Measurements from ENCODE around the gene MRPS10.
"Not testable (repeated sequence)": the region's sequence is repeated elsewhere in the genome, so short reads cannot be mapped to it uniquely, and the experiment has no call there.

Gene MRPS10

DNA sequence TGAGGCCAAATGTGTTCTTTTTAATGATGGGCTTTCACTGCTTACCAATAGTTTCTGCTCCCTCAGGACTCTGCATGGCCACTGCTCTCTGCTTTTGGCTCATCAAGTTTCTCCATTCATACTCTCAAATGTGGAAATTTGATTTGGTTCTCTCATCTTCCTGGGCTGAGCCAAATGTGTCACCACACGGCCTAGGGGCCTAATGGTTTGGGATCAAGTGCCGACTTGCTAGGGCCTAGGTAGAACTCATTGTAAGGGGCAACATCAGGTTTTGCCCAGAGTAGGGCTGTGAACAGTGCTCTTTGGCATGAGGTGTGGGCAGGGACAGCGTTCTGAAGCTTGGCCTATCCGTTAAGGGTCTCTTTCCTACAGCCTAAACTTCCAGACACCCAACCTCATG lies 3.9 kb upstream of the MRPS10 start:
- H3F3A ChIP-seq (ENCODE audit: control insufficient read depth, insufficient read depth), result peaks cover under 1% of the 10 kb centered on the region; the same call in 1 of the 2 replicates
- H3K9me3 ChIP-seq (ENCODE audit: control insufficient read depth, insufficient read depth, low read length), result no peaks in the 10 kb centered on the region
- no peak overlapping the region for H3K27ac ChIP-seq (ENCODE audit: low read depth, low read length)
- H3K79me2 ChIP-seq (ENCODE audit: control insufficient read depth, low read length), result peaks cover 11% of the 10 kb centered on the region
- no peaks in the 10 kb centered on the region for H3K9me2 ChIP-seq (replicated peaks; ENCODE audit: control insufficient read depth, low read length)
- no peaks in the 10 kb centered on the region for H3K27me3 ChIP-seq (ENCODE audit: control insufficient read depth, low read length)
- no peak overlapping the region for H3K4me2 ChIP-seq (ENCODE audit: low read length)
- no peak overlapping the region for H3K4me3 ChIP-seq (ENCODE audit: low read length)
- TF ChIP-seq, protein P1, sequence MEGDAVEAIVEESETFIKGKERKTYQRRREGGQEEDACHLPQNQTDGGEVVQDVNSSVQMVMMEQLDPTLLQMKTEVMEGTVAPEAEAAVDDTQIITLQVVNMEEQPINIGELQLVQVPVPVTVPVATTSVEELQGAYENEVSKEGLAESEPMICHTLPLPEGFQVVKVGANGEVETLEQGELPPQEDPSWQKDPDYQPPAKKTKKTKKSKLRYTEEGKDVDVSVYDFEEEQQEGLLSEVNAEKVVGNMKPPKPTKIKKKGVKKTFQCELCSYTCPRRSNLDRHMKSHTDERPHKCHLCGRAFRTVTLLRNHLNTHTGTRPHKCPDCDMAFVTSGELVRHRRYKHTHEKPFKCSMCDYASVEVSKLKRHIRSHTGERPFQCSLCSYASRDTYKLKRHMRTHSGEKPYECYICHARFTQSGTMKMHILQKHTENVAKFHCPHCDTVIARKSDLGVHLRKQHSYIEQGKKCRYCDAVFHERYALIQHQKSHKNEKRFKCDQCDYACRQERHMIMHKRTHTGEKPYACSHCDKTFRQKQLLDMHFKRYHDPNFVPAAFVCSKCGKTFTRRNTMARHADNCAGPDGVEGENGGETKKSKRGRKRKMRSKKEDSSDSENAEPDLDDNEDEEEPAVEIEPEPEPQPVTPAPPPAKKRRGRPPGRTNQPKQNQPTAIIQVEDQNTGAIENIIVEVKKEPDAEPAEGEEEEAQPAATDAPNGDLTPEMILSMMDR (IDR thresholded peaks at IDR 0.05; ENCODE audit: low read depth, low read length, poor library complexity, severe bottlenecking), result no peak
- H4K20me1 ChIP-seq (ENCODE audit: control insufficient read depth, insufficient read depth, low read depth, low read length), result no peaks in the 10 kb centered on the region
- no peaks in the 10 kb centered on the region for H3K36me3 ChIP-seq (ENCODE audit: control insufficient read depth, low read length)
- H3K4me1 ChIP-seq (ENCODE audit: control insufficient read depth, low read length), result peaks cover 32% of the 10 kb centered on the region

DNA sequence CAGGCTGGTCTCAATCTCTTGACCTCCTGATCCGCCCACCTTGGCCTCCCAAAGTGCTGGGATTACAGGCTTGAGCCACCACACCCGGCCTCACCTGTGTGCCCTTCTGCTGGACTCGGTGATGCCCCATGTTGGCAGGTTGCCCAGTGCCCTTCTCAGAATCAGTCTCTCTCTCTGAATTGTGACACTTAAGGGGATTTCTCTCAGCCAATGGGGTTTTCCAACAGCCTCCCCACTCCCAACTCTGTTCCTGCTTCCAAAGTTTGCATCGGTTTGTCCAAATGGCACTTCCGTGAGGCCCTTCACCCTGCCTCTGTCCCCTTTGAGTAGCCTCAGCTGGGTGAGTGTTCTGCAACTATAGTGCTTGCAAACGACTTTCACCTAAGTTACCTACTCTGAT lies 3.1 kb upstream of the MRPS10 start:
- H3F3A ChIP-seq (ENCODE audit: control insufficient read depth, insufficient read depth), result no peaks in the 10 kb centered on the region
- H3K4me2 ChIP-seq (ENCODE audit: low read length), result no peak overlapping the region
- no peak overlapping the region for H3K27ac ChIP-seq (ENCODE audit: low read depth, low read length)
- H3K27me3 ChIP-seq (ENCODE audit: control insufficient read depth, low read length), result no peaks in the 10 kb centered on the region
- H3K36me3 ChIP-seq (ENCODE audit: control insufficient read depth, low read length), result peaks cover under 1% of the 10 kb centered on the region; the same call in 1 of the 2 replicates
- peaks cover 18% of the 10 kb centered on the region for H3K79me2 ChIP-seq (ENCODE audit: control insufficient read depth, low read length)
- H3K4me3 ChIP-seq (ENCODE audit: low read length), result no peak overlapping the region
- no peaks in the 10 kb centered on the region for H3K9me3 ChIP-seq (ENCODE audit: control insufficient read depth, insufficient read depth, low read length)
- no peaks in the 10 kb centered on the region for H4K20me1 ChIP-seq (ENCODE audit: control insufficient read depth, insufficient read depth, low read depth, low read length)
- H3K4me1 ChIP-seq (ENCODE audit: control insufficient read depth, low read length), result peaks cover 30% of the 10 kb centered on the region
- H3K9me2 ChIP-seq (replicated peaks; ENCODE audit: control insufficient read depth, low read length), result no peaks in the 10 kb centered on the region
- no peak for TF ChIP-seq EZH2phosphoT487 (IDR thresholded peaks at IDR 0.05; ENCODE audit: borderline replicate concordance, low read length)
- TF ChIP-seq, protein P1 (IDR thresholded peaks at IDR 0.05; ENCODE audit: low read depth, low read length, poor library complexity, severe bottlenecking), result no peak

DNA sequence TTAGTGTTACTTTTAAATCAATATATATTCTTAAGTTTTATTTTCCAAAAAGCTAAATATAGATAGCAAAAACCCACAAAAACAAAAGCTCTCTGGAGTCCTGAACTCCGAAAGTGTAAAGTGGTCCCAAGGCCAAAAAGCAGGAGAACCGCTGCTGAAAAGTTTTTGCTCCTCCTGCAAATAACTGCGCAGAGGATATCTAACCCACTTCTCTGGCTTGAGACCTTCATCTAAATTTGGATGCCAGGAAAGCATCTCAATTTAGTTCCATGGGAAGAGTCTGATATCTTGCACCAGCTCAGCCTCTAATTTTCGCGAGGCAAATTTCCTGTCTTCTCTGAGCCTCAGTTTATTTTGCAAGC lies 523 bp downstream of the MRPS10 start:
- no peaks in the 10 kb centered on the region for H3K27me3 ChIP-seq (ENCODE audit: control insufficient read depth, low read length)
- peak overlapping the region; percentile 83 for H3K4me3 ChIP-seq (ENCODE audit: low read length)
- H3K36me3 ChIP-seq (ENCODE audit: control insufficient read depth, low read length), result peaks cover 30% of the 10 kb centered on the region
- H3K4me1 ChIP-seq (ENCODE audit: control insufficient read depth, low read length), result peaks cover 22% of the 10 kb centered on the region
- H3K4me2 ChIP-seq (ENCODE audit: low read length), result peak overlapping the region; percentile 67
- no peaks in the 10 kb centered on the region for H3F3A ChIP-seq (ENCODE audit: control insufficient read depth, insufficient read depth)
- H3K9me3 ChIP-seq (ENCODE audit: control insufficient read depth, insufficient read depth, low read length), result no peaks in the 10 kb centered on the region
- no peaks in the 10 kb centered on the region for H4K20me1 ChIP-seq (ENCODE audit: control insufficient read depth, insufficient read depth, low read depth, low read length)
- no peaks in the 10 kb centered on the region for H3K9me2 ChIP-seq (replicated peaks; ENCODE audit: control insufficient read depth, low read length)
- peak overlapping the region; percentile 25 for H3K27ac ChIP-seq (ENCODE audit: low read depth, low read length)
- TF ChIP-seq, protein P1 (IDR thresholded peaks at IDR 0.05; ENCODE audit: low read depth, low read length, poor library complexity, severe bottlenecking), result no peak
- TF ChIP-seq EZH2phosphoT487 (IDR thresholded peaks at IDR 0.05; ENCODE audit: borderline replicate concordance, low read length), result no peak
- peaks cover 42% of the 10 kb centered on the region for H3K79me2 ChIP-seq (ENCODE audit: control insufficient read depth, low read length)

DNA sequence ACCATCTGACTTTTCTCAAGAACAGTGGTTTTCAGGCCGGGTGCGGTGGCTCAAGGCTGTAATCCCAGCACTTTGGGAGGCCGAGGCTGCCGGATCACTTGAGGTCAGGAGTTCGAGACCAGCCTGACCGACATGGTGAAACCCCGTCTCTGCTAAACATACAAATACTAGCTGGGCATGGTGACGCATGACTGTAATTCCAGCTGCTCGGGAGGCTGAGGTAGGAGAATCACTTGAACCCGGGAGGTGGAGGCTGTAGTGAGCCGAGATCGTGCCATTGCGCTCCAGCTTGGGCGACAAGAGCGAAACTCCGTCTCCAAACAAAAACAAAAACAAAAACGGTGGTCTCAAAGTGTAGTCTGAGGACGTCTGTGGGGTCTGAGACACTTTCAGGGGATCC lies 1.2 kb downstream of the MRPS10 start:
- not testable (repeated sequence) for H3K9me3 ChIP-seq (ENCODE audit: control insufficient read depth, insufficient read depth, low read length); H3K27ac ChIP-seq (ENCODE audit: low read depth, low read length); H3K9me2 ChIP-seq (replicated peaks; ENCODE audit: control insufficient read depth, low read length); H3K27me3 ChIP-seq (ENCODE audit: control insufficient read depth, low read length); H3F3A ChIP-seq (ENCODE audit: control insufficient read depth, insufficient read depth); H4K20me1 ChIP-seq (ENCODE audit: control insufficient read depth, insufficient read depth, low read depth, low read length)
- peaks cover 37% of the 10 kb centered on the region for H3K36me3 ChIP-seq (ENCODE audit: control insufficient read depth, low read length)
- peak overlapping the region; percentile 83 for H3K4me3 ChIP-seq (ENCODE audit: low read length)
- peak overlapping the region; percentile 67 for H3K4me2 ChIP-seq (ENCODE audit: low read length)
- H3K79me2 ChIP-seq (ENCODE audit: control insufficient read depth, low read length), result peaks cover 42% of the 10 kb centered on the region
- H3K4me1 ChIP-seq (ENCODE audit: control insufficient read depth, low read length), result peaks cover 22% of the 10 kb centered on the region
